ENCODE results near the gene ERVK3-1. TPM values are rescaled to one million over a fixed set of nuclear protein-coding genes. Genes with fewer than 3 reads are reported as not detected.

The ERVK3-1 gene
- total RNA-seq, 1 donor from 2014 or later = 40.9 TPM

DNA sequence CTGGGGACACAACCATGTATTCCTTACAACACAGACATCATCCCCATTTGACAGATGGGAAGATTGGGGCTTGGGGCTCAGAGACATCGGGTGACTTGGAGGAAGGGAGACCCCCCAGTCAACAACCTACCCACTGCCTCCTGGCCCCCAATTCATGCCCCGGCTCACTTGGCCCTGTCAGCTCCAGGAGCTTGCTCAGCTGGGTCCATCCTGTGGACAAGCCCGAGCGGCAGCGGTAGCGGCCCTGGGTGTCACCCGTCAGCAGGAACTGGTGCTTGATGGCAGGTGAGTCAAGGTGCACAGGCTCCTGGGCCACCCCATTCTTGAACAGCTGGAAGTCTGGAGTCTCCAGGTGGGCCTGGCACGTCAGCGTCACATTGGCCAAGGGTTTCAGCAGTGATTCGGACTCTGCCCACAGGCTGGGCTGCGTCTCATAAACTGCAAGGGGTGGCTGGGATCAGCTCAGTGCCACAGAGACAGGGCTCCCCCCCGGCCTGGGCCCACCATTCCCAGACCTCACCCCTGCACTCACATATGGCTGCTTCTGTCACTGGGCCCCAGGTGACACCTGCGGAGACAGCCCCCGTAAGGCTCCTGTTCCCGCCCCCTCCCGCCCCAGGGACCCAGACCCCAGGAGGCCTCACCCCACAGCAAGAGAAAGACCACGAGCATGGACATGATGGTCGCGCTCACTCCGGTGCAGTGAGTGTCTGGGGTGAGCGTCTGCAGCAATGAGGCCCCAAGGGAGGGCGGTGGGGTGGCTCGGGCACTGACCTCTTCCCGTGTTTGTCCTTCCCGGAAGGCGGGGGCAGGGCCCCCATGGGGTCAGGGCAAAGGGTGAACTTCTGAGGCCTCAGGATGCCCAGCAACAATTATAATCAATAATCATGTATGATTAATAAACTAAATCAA is 47.8 kb downstream of the ERVK3-1 start, which contains the start of gene A1BG:
Gene A1BG, minus strand, starts transcription at position 733 of the 912 bp plus-strand sequence. Its CDS starts 55 bp downstream, at position 678.
- Mint-ChIP-seq H3K9me3 (ENCODE audit: unreplicated experiment) (no peaks in the 10 kb centered on the region), H3K27me3 (ENCODE audit: low read depth, unreplicated experiment) (no peaks in the 10 kb centered on the region), H3K36me3 (ENCODE audit: low read depth, unreplicated experiment) (peaks cover 10% of the 10 kb centered on the region), H3K4me3 (ENCODE audit: unreplicated experiment) (no peak within 1 kb of the TSS), H3K4me1 (ENCODE audit: low read depth, unreplicated experiment) (peaks cover 5% of the 10 kb centered on the region), H3K27ac (ENCODE audit: unreplicated experiment) (peak within 1 kb of the TSS; percentile 26)
- FAIRE-seq (no peak), DNase-seq (ENCODE audit: low read depth) (no peak)
- Histone ChIP-seq H3K27me3 (ENCODE audit: insufficient read depth, low read length) (peaks cover 12% of the 10 kb centered on the region), H3K4me3 (ENCODE audit: insufficient read depth, low read depth, low read length) (no peak within 1 kb of the TSS), H2AFZ (ENCODE audit: low read depth, low read length) (no peak within 1 kb of the TSS), H4K20me1 (ENCODE audit: insufficient read depth, low read length) (peaks cover 8% of the 10 kb centered on the region), H3K9ac (ENCODE audit: low read length) (no peak within 1 kb of the TSS), H3K79me2 (ENCODE audit: insufficient read depth, low read length) (no peaks in the 10 kb centered on the region), H3K27ac (ENCODE audit: low read depth, low read length) (no peak within 1 kb of the TSS), H3K36me3 (ENCODE audit: insufficient read depth, low read length) (no peaks in the 10 kb centered on the region), H3K9me3 (ENCODE audit: insufficient read depth, low read depth, low read length) (peaks cover 14% of the 10 kb centered on the region), H3K4me2 (ENCODE audit: low read length) (no peak within 1 kb of the TSS), H3K4me1 (ENCODE audit: insufficient read depth, low read length) (peaks cover 5% of the 10 kb centered on the region)
- TF ChIP-seq, protein P1, sequence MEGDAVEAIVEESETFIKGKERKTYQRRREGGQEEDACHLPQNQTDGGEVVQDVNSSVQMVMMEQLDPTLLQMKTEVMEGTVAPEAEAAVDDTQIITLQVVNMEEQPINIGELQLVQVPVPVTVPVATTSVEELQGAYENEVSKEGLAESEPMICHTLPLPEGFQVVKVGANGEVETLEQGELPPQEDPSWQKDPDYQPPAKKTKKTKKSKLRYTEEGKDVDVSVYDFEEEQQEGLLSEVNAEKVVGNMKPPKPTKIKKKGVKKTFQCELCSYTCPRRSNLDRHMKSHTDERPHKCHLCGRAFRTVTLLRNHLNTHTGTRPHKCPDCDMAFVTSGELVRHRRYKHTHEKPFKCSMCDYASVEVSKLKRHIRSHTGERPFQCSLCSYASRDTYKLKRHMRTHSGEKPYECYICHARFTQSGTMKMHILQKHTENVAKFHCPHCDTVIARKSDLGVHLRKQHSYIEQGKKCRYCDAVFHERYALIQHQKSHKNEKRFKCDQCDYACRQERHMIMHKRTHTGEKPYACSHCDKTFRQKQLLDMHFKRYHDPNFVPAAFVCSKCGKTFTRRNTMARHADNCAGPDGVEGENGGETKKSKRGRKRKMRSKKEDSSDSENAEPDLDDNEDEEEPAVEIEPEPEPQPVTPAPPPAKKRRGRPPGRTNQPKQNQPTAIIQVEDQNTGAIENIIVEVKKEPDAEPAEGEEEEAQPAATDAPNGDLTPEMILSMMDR (IDR thresholded peaks at IDR 0.05; ENCODE audit: insufficient read depth, low read depth, low read length) = no peak
- no peak for TF ChIP-seq EZH2 (IDR thresholded peaks at IDR 0.05; ENCODE audit: insufficient read depth, low read length)

DNA sequence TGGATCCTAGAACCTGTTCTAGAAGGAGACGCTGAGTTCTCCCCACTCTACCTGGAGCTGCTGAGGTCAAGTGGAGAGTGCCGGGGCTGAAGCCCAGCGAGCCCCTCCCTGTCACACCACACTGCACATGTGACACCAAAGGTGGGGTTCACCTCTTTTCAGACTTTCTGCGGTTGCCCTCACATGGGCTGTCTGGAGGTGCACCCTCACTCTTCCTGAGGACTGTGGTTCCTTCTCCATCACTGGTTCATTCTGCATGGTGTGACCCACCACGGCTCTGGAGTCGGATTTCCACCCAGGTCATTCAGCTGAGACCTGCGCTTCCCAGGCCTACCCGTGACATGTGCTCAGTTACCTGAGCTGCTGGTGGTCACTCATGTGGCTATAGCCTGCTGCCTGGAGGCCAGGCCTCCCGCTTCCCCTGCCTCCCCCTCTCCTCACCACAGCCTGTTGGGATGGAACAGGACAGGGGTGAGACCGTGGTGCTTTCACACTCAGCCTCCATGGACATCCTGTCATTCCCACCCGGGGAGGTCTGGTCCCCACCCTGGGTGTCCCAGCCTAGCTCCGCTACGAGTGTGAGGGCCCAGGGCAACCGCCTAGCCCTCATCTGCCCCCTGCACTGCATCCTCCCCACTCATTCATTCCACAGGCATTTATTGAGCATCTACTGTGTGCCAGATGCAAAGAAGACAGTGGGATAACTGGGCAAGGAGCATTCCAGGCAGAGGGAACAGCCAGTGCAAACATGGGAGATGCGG is 48.7 kb downstream of the ERVK3-1 start:
- H3K27me3 ChIP-seq (ENCODE audit: insufficient read depth, low read length) = peaks cover 5% of the 10 kb centered on the region
- no peak overlapping the region for H3K27ac ChIP-seq (ENCODE audit: low read depth, low read length)
- TF ChIP-seq, protein P1 (IDR thresholded peaks at IDR 0.05; ENCODE audit: insufficient read depth, low read depth, low read length) = no peak
- TF ChIP-seq EZH2 (IDR thresholded peaks at IDR 0.05; ENCODE audit: insufficient read depth, low read length) = no peak
- no peak overlapping the region for H3K9ac ChIP-seq (ENCODE audit: low read length)
- Mint-ChIP-seq H3K4me3 (ENCODE audit: unreplicated experiment) (no peak overlapping the region), H3K27me3 (ENCODE audit: low read depth, unreplicated experiment) (no peaks in the 10 kb centered on the region), H3K9me3 (ENCODE audit: unreplicated experiment) (no peaks in the 10 kb centered on the region), H3K4me1 (ENCODE audit: low read depth, unreplicated experiment) (peaks cover 2% of the 10 kb centered on the region), H3K36me3 (ENCODE audit: low read depth, unreplicated experiment) (peaks cover 11% of the 10 kb centered on the region), H3K27ac (ENCODE audit: unreplicated experiment) (no peak overlapping the region)
- no peaks in the 10 kb centered on the region for H3K36me3 ChIP-seq (ENCODE audit: insufficient read depth, low read length)
- peaks cover 16% of the 10 kb centered on the region for H3K9me3 ChIP-seq (ENCODE audit: insufficient read depth, low read depth, low read length)
- FAIRE-seq = no peak
- DNase-seq (ENCODE audit: low read depth) = no peak
- H3K4me1 ChIP-seq (ENCODE audit: insufficient read depth, low read length) = peaks cover 5% of the 10 kb centered on the region
- H3K79me2 ChIP-seq (ENCODE audit: insufficient read depth, low read length) = no peaks in the 10 kb centered on the region
- H2AFZ ChIP-seq (ENCODE audit: low read depth, low read length) = no peak overlapping the region
- no peak overlapping the region for H3K4me2 ChIP-seq (ENCODE audit: low read length)
- peaks cover 8% of the 10 kb centered on the region for H4K20me1 ChIP-seq (ENCODE audit: insufficient read depth, low read length)
- H3K4me3 ChIP-seq (ENCODE audit: insufficient read depth, low read depth, low read length) = no peak overlapping the region

All from astrocyte (in vitro differentiated cells and primary cell).